HG03457 (cell line): ENCODE measurements around the gene PJA1.

Experiments
- ATAC-seq: cut with Tn5 transposase; IDR thresholded peaks from one replicate; pipeline ENCODE4 v1.9.1; 2021; ENCODE audit warnings: moderate number of reproducible peaks; ENCODE audit not compliant: unreplicated experiment

PJA1 gene

GRCh38 chrX:69116077-69116476 lies 49.2 kb downstream of the PJA1 start:
- ATAC-seq: no peak

DNA sequence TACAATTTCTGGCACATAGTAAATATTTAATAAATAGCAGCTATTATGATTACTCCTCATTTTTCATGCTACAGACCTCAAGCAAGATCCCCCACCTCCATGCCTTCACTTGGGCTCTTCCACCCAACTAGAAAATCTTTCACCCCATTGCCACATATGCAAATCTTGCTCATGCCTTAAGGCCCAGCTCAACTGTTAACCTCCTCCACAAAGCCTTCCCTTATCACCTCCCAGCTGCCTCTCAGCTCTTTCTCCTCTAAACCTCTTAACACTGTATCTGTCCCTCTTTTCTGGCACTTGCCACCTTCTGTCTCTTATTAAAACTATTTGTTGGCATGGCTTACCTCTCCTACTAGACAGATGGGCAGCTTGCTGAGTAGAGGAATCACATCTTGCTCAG lies 51.5 kb downstream of the PJA1 start:
- no peak for ATAC-seq
